Esophagus squamous epithelium (tissue), 5 donors: Measurements from ENCODE around the gene SGSM2. TPM values are rescaled to one million over a fixed set of nuclear protein-coding genes. Genes with fewer than 3 reads are reported as not detected.
"Not testable (repeated sequence)": the region's sequence is repeated elsewhere in the genome, so short reads cannot be mapped to it uniquely, and the experiment has no call there.

Experiments used
- DNase-seq: peaks from one replicate; lab custom pipeline; 2025; lab: John Stamatoyannopoulos, UW
- H3K27ac ChIP-seq, 4 donors: fragments of 200-600 bp; sonication (generic); one replicate each; pipeline ENCODE4 v1.5.1; 2016 to 2019; ENCODE audit warnings: mild to moderate bottlenecking in 1 of 4
- H3K27me3 ChIP-seq, 4 donors: fragments of 200-600 bp; sonication (generic); 1 replicate in 3 of 4; 2 replicates in 1 of 4; pipeline versions ENCODE4 v1.5.1 to v1.6.0; 2017 to 2021; ENCODE audit warnings: antibody characterized with exemption in 1 of 4
- H3K36me3 ChIP-seq, 3 donors: fragments of 200-600 bp; sonication (generic); one replicate each; pipeline ENCODE4 v1.5.1; 2016 to 2019
- H3K4me1 ChIP-seq, 3 donors: fragments of 200-600 bp; sonication (generic); one replicate each; pipeline ENCODE4 v1.5.1; 2017 to 2019
- H3K4me3 ChIP-seq, 4 donors: fragments of 200-600 bp; sonication (generic); 1 replicate in 3 of 4; 2 replicates in 1 of 4; pipeline ENCODE4 v1.5.1; 2016 to 2019; ENCODE audit warnings: mild to moderate bottlenecking in 2 of 4, moderate library complexity in 1 of 4
- H3K9me3 ChIP-seq, 3 donors: fragments of 200-600 bp; sonication (generic); one replicate each; pipeline ENCODE4 v1.5.1; 2016 to 2019
- POLR2A ChIP-seq, 4 donors: fragments of 450-650 bp; IDR thresholded peaks; one replicate each; pipeline ENCODE4 v1.6.1; 2017; ENCODE audit warnings: antibody characterized with exemption in 4 of 4, mild to moderate bottlenecking in 4 of 4, moderate library complexity in 3 of 4
- WGBS, 2 donors: methylation state at CpG; one replicate each; pipeline ENCODE4 v1.1.5; 2018; 5-methylcytosine and 5-hydroxymethylcytosine counted together
- intact Hi-C: fragments of 100-400 bp; cut with DNase I; formaldehyde crosslinking; loops from one replicate; pipeline ENCODE4 v1.15.0; 2022
- total RNA-seq, 4 donors: library from RNA; depleted of rRNA; stranded (reverse); fragments of >200 nt; gene quantifications; one replicate each; pipeline ENCODE4 v1.1.0, GENCODE V29; 2016
- TF ChIP-seq, protein P1 (sequence below), 6 experiments: fragments of 450-650 bp in 4 of 6; fragments of 200-600 bp in 2 of 6; sonication (generic) in 2 of 6; IDR thresholded peaks; one replicate each; pipeline ENCODE4 v1.5.1; 2016 to 2019; ENCODE audit warnings: antibody characterized with exemption in 6 of 6, mild to moderate bottlenecking in 4 of 6, moderate library complexity in 4 of 6
- donor health status: DM: yes; HTN: yes; CAD: no.

The SGSM2 gene
- total RNA-seq, 4 donors from 2014 or later, result 24.3 to 67.9 (median 35.3) TPM

DNA sequence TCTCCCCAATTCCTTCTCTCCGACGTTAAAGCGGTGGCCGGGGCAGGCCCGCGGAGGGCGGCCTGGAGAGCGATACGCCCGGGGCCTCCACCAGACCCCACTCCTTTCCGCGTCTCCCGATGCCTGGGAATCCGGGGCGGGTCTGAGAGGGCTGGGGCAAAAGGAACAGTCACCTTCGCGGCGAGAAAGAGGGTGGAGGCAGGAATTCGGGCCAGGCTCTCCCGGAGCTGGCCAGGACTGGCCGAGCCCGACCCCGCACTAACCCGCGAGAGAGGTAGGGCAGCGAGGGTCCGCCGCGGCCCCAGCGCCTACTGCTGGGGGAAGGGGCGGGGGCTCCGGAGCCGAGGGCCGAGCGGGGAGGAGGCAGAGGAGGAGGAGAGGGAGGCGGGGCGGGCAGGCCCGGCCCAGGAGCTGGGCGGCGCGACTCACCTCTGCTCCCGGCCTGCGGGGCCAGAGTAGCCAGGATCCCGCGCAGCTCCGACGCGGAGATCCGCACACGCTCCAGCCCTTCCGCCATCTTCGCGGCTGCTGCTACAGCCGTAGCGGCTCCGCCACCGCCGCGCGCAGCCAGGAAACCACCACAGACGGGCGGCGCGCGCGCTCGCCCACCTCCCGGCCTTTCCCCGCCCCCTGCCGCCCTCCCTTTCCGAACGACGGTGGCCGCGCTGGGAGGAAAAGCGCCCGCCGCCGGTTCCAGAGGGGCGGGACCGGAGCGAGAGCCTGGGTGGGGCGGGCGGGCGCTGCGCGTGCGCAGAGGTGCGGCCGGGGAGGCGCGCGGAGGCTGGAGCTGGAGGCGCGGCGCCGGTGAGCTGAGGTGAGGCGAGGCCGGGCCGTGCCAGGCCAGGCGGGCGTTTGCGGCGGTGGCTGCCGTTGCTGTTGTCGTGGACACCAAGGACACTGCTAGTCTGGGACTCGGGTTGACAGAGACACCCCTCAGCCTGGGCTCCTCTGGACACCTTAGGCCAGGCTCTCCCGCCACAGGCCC lies 33.8 kb upstream of the SGSM2 start, which contains the start of the genes SMG6 and SRR:
Gene SMG6, minus strand, starts transcription at position 582 of the 985 bp plus-strand sequence. Its CDS starts 65 bp downstream, at position 517.
Gene SRR, plus strand, starts transcription at position 747 of the 985 bp plus-strand sequence. CDS start 11,611 bp downstream, outside the sequence.
- TF ChIP-seq, protein P1, sequence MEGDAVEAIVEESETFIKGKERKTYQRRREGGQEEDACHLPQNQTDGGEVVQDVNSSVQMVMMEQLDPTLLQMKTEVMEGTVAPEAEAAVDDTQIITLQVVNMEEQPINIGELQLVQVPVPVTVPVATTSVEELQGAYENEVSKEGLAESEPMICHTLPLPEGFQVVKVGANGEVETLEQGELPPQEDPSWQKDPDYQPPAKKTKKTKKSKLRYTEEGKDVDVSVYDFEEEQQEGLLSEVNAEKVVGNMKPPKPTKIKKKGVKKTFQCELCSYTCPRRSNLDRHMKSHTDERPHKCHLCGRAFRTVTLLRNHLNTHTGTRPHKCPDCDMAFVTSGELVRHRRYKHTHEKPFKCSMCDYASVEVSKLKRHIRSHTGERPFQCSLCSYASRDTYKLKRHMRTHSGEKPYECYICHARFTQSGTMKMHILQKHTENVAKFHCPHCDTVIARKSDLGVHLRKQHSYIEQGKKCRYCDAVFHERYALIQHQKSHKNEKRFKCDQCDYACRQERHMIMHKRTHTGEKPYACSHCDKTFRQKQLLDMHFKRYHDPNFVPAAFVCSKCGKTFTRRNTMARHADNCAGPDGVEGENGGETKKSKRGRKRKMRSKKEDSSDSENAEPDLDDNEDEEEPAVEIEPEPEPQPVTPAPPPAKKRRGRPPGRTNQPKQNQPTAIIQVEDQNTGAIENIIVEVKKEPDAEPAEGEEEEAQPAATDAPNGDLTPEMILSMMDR (IDR thresholded peaks at IDR 0.05), result no peak
- TF ChIP-seq POLR2A (IDR thresholded peaks at IDR 0.05), result peak in 3 of 4 donors; percentile 37 to 66 (median 46)
- Histone ChIP-seq H3K9me3 (no peaks in the 10 kb centered on the region), H3K4me3 (peak within 1 kb of the TSS; percentile 85 to 97 (median 96)), H3K4me1 (peaks cover 12 to 66% (median 25%) of the 10 kb centered on the region in 3 donors), H3K27me3 (no peaks in the 10 kb centered on the region), H3K27ac (peak within 1 kb of the TSS; percentile 97 to 98 (median 98)), H3K36me3 (peaks cover 5 to 27% (median 5%) of the 10 kb centered on the region in 3 donors)
- DNase-seq, result peak; percentile 52
- 0% methylated on average over 2 to 5 of the region's 108 CpGs for WGBS, 2 donors
- intact Hi-C loops, result no loop called here

DNA sequence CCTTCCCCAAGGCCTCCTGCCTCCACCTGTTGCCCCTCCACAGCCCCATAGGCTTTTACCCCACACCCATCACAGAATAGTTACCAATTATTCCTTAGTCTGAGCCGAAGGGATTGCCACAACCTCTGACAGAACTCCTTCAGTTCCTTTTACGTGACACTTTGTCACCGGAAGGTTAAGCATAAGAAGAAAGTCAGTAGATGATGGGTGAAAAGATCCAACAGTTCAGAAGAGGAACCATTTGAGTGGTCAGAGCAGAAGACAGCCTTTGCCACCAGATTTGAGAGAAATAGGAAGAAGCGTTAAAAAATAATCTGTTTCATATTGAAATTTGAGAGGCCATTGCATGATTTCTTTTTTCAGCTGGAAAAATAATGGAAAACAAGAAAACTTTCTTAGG lies 32.4 kb upstream of the SGSM2 start:
- H3K4me3 ChIP-seq, result no peak overlapping the region
- TF ChIP-seq, protein P1 (IDR thresholded peaks at IDR 0.05), result no peak
- no peak for TF ChIP-seq POLR2A (IDR thresholded peaks at IDR 0.05)
- no peak for DNase-seq
- H3K27ac ChIP-seq, result no peak overlapping the region
- intact Hi-C loops, result no loop called here
- no peaks in the 10 kb centered on the region for H3K27me3 ChIP-seq
- peaks cover 12 to 80% (median 28%) of the 10 kb centered on the region in 3 donors for H3K4me1 ChIP-seq
- no peaks in the 10 kb centered on the region for H3K9me3 ChIP-seq
- WGBS, 2 donors, result 89 to 97% methylated on average over 4 of the region's 4 CpGs
- peaks cover 0 to 13% (median 0%) of the 10 kb centered on the region in 3 donors for H3K36me3 ChIP-seq

DNA sequence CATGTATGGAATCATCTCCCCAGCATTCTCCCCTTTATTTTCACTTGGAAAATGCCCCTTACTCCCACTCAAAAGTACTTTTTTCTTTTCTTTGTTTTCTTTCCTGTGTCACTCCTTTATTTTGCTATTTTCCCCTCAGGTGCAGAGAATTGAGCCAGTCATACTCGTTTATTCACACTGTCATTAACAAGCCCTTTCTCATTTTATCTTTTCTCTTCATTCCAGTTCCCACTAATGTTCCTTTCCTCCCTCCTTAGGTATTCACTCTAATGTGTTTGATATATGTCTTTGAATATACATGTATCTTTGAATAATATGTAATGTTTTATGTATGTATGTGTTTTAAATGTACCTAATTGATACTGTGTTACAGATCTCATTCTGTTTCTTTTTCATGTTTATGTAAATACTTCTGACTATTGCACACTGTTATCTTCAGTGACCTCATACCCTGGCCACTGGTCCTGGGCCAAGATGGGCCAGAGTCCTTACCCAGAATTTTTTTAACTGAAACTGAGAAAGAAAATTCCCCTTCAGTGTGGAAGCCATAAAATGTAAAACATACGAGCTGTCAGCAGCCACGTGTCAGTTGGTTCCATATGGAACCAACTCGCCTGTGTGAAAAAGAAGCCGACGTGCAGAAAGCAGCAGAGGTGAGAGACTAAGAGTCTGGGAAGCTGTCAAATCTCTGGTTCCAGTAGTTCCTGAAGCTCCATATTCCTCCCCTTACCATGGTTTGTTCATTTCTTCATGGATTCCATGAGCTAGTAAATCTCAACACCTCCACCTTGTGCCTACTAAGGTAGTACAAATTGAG lies 27.8 kb upstream of the SGSM2 start:
- Histone ChIP-seq H3K4me3 (no peak overlapping the region), H3K4me1 (peaks cover 0 to 49% (median 11%) of the 10 kb centered on the region in 3 donors), H3K36me3 (no peaks in the 10 kb centered on the region), H3K27me3 (no peaks in the 10 kb centered on the region), H3K9me3 (no peaks in the 10 kb centered on the region), H3K27ac (peak overlapping the region in 2 of 4 donors; percentile 17 to 36)
- TF ChIP-seq, protein P1 (IDR thresholded peaks at IDR 0.05), result no peak
- TF ChIP-seq POLR2A (IDR thresholded peaks at IDR 0.05), result no peak
- intact Hi-C loops, result no loop called here
- DNase-seq, result no peak
- WGBS, 2 donors, result 66 to 68% methylated on average over 6 of the region's 6 CpGs

DNA sequence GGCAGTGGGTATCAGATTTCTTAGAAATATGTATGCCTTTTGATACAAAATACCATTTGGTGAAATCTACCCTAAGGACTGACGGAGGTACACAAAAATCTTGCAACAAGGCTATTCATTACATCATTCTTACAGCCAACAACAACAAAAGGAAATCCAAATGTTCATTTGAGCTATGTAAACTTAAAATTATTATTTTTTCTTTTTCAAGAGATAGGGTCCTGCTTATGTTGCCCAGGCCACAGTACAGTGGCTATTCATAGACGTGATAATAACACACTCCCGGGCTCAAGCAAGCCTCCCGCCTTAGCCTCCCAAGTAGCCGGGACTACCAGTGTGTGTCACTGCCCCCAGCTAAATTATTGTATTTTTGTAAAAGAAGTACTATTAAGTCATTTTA lies 24.6 kb upstream of the SGSM2 start:
- TF ChIP-seq, protein P1 (IDR thresholded peaks at IDR 0.05), result no peak
- TF ChIP-seq POLR2A (IDR thresholded peaks at IDR 0.05), result no peak
- Histone ChIP-seq H3K36me3 (no peaks in the 10 kb centered on the region), H3K4me1 (peaks cover 0 to 27% (median 3%) of the 10 kb centered on the region in 3 donors), H3K27ac (no peak overlapping the region), H3K4me3 (no peak overlapping the region), H3K27me3 (no peaks in the 10 kb centered on the region), H3K9me3 (no peaks in the 10 kb centered on the region)
- DNase-seq, result no peak
- 94 to 99% methylated on average over 5 of the region's 5 CpGs for WGBS, 2 donors
- intact Hi-C loops, result no loop called here

DNA sequence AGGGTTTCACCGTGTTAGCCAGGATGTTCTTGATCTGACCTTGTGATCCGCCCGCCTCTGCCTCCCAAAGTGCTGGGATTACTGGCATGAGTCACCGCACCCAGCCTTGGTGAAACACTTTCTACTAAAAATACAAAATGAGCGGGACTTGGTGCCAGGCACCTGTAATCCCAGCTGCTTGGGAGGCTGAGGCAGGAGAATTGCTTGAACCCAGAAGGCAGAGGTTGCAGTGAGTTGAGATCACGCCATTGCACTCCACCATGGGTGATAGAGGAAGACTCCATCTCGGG lies 20.4 kb upstream of the SGSM2 start:
- H3K4me3 ChIP-seq, intact Hi-C loops, H3K27me3 ChIP-seq, H3K9me3 ChIP-seq, H3K4me1 ChIP-seq, DNase-seq: not testable (repeated sequence)
- H3K36me3 ChIP-seq, result peaks cover 0 to 18% (median 0%) of the 10 kb centered on the region in 3 donors
- peak overlapping the region in 2 of 4 donors; percentile 60 to 69 for H3K27ac ChIP-seq
- WGBS, 2 donors, result 38 to 73% methylated on average over 2 of the region's 7 CpGs
